IMR-90 (cell line): Measurements from ENCODE around the gene ETV4. TPM values are rescaled to one million over a fixed set of nuclear protein-coding genes. Genes with fewer than 3 reads are reported as not detected.

Experiments
- ATAC-seq: fragments of 200-7000 bp; cut with Tn5 transposase; 2 replicates; pipeline ENCODE4 v1.9.1; 2020; ENCODE audit warnings: low read depth, mild to moderate bottlenecking, moderate library complexity
- BruUV-seq: library from RNA; stranded (reverse); fragments of 400-500 nt; replicated peaks from 2 replicates; lab custom pipeline; 2021; lab: Mats Ljungman, UMichigan
- CTCF ChIA-PET: fragments of 300-600 bp; formaldehyde crosslinking; extraction: SDS; loops from one replicate; lab custom pipeline; 2021; ENCODE audit warnings: antibody characterized with exemption; lab: Yijun Ruan, JAX
- POLR2A ChIA-PET: fragments of 300-600 bp; sonication (Branson Sonifier 250); formaldehyde crosslinking; loops from one replicate; lab custom pipeline; 2022; ENCODE audit warnings: antibody characterized with exemption; ENCODE audit not compliant: unreplicated experiment; lab: Charles Lee
- DNase-seq: peaks from one replicate; pipeline ENCODE4 v3.0.0; 2013
- H2AFZ ChIP-seq: replicated peaks from 2 replicates; pipeline ENCODE3; 2013; ENCODE audit warnings: low read length, mild to moderate bottlenecking; ENCODE audit not compliant: poor library complexity
- H2AK5ac ChIP-seq: 2 replicates; pipeline ENCODE4 v1.6.1; 2013; ENCODE audit warnings: low read depth, low read length, inconsistent platforms
- H2AK9ac ChIP-seq: replicated peaks from 2 replicates; pipeline ENCODE3; 2013; ENCODE audit warnings: mild to moderate bottlenecking, low read depth, low read length, moderate library complexity; ENCODE audit not compliant: poor library complexity
- H2BK120ac ChIP-seq: 2 replicates; pipeline ENCODE4 v1.6.1; 2013; ENCODE audit warnings: low read depth, low read length, inconsistent platforms
- H2BK15ac ChIP-seq: 3 replicates; pipeline ENCODE4 v1.6.1; 2013; ENCODE audit warnings: low read depth, low read length, inconsistent platforms
- H2BK20ac ChIP-seq: 2 replicates; pipeline ENCODE4 v1.6.1; 2013; ENCODE audit warnings: low read depth, mild to moderate bottlenecking, inconsistent platforms, low read length, moderate library complexity
- H2BK5ac ChIP-seq: 2 replicates; pipeline ENCODE4 v1.6.1; 2013; ENCODE audit warnings: mild to moderate bottlenecking, low read depth, low read length, inconsistent platforms; ENCODE audit not compliant: poor library complexity, severe bottlenecking
- H3K14ac ChIP-seq: replicated peaks from 2 replicates; pipeline ENCODE4 v1.6.1; 2013; ENCODE audit warnings: low read depth, low read length, inconsistent platforms
- H3K18ac ChIP-seq: 2 replicates; pipeline ENCODE4 v1.6.1; 2013; ENCODE audit warnings: low read depth, low read length, control low read depth
- H3K23ac ChIP-seq: 2 replicates; pipeline ENCODE4 v1.6.1; 2013; ENCODE audit warnings: low read depth, low read length, inconsistent platforms
- H3K27ac ChIP-seq: 2 replicates; pipeline ENCODE4 v1.5.1; 2013; ENCODE audit warnings: mild to moderate bottlenecking, control low read depth, low read length; ENCODE audit not compliant: insufficient read depth
- H3K27me3 ChIP-seq: 2 replicates; pipeline ENCODE4 v1.6.1; 2013; ENCODE audit warnings: low read length; ENCODE audit not compliant: control insufficient read depth, insufficient read depth
- H3K36me3 ChIP-seq: 2 replicates; pipeline ENCODE4 v1.6.1; 2013; ENCODE audit warnings: low read length, mixed read lengths; ENCODE audit not compliant: control insufficient read depth, insufficient read depth
- H3K4ac ChIP-seq: 2 replicates; pipeline ENCODE4 v1.6.1; 2013; ENCODE audit warnings: low read depth, low read length, inconsistent platforms
- H3K4me1 ChIP-seq: 2 replicates; pipeline ENCODE4 v1.6.1; 2013; ENCODE audit warnings: low read length, mixed read lengths; ENCODE audit not compliant: control insufficient read depth, insufficient read depth
- H3K4me2 ChIP-seq: 2 replicates; pipeline ENCODE4 v1.6.1; 2013; ENCODE audit warnings: low read depth, mild to moderate bottlenecking, control low read depth, low read length, moderate library complexity
- H3K4me3 ChIP-seq: 2 replicates; pipeline ENCODE4 v1.5.1; 2013; ENCODE audit warnings: low read depth, mild to moderate bottlenecking, control low read depth, low read length, moderate library complexity; ENCODE audit not compliant: insufficient read depth
- H3K56ac ChIP-seq: 2 replicates; pipeline ENCODE4 v1.6.1; 2013; ENCODE audit warnings: low read length, inconsistent platforms; ENCODE audit not compliant: insufficient read depth; ENCODE audit errors: extremely low read depth
- H3K79me1 ChIP-seq, 2 experiments: 2 replicates each; pipeline ENCODE4 v1.6.1; 2013; ENCODE audit warnings: low read length in 2 of 2, inconsistent platforms in 1 of 2, low read depth in 1 of 2
- H3K9ac ChIP-seq: 2 replicates; pipeline ENCODE4 v1.6.1; 2013; ENCODE audit warnings: low read depth, low read length, control low read depth
- H3K9me1 ChIP-seq: 2 replicates; pipeline ENCODE4 v1.6.1; 2013; ENCODE audit warnings: low read length, inconsistent platforms; ENCODE audit not compliant: insufficient read depth
- H3K9me3 ChIP-seq: 2 replicates; pipeline ENCODE4 v1.6.1; 2013; ENCODE audit warnings: low read length; ENCODE audit not compliant: control insufficient read depth, insufficient read depth
- H4K20me1 ChIP-seq: 2 replicates; pipeline ENCODE4 v1.6.1; 2013; ENCODE audit warnings: low read length, inconsistent platforms; ENCODE audit not compliant: insufficient read depth
- H4K5ac ChIP-seq: 2 replicates; pipeline ENCODE4 v1.6.1; 2013; ENCODE audit warnings: mild to moderate bottlenecking, low read depth, low read length, control low read depth
- H4K8ac ChIP-seq, 2 experiments: 2 replicates each; pipeline ENCODE4 v1.6.1; 2013; ENCODE audit warnings: low read depth in 2 of 2, low read length in 2 of 2, control low read depth in 1 of 2, inconsistent platforms in 1 of 2
- H4K91ac ChIP-seq: 2 replicates; pipeline ENCODE4 v1.6.1; 2013; ENCODE audit warnings: low read depth, low read length, inconsistent platforms; ENCODE audit not compliant: insufficient read depth
- CEBPB ChIP-seq: IDR thresholded peaks from 2 replicates; pipeline ENCODE4 v1.6.1; 2012; ENCODE audit warnings: low read depth, low read length, improper control_type of control experiment
- CHD1 ChIP-seq: IDR thresholded peaks from 2 replicates; pipeline ENCODE4 v1.6.1; 2012; ENCODE audit warnings: low read depth, low read length, improper control_type of control experiment
- ELK1 ChIP-seq: fragments of 150-350 bp; IDR thresholded peaks from 2 replicates; pipeline ENCODE4 v1.6.1; 2016; ENCODE audit warnings: low read depth, mild to moderate bottlenecking, low read length, moderate library complexity, borderline replicate concordance
- FOS ChIP-seq: fragments of 150-350 bp; IDR thresholded peaks from 2 replicates; pipeline ENCODE4 v1.6.1; 2016; ENCODE audit warnings: low read depth, low read length
- MAFK ChIP-seq: IDR thresholded peaks from 2 replicates; pipeline ENCODE4 v1.6.1; 2012; ENCODE audit warnings: low read depth, low read length, improper control_type of control experiment
- MAZ ChIP-seq: IDR thresholded peaks from 2 replicates; pipeline ENCODE4 v1.6.1; 2012; ENCODE audit warnings: low read depth, mild to moderate bottlenecking, low read length, improper control_type of control experiment, moderate library complexity, borderline replicate concordance
- MXI1 ChIP-seq: IDR thresholded peaks from 2 replicates; pipeline ENCODE4 v1.6.1; 2012; ENCODE audit warnings: low read depth, mild to moderate bottlenecking, low read length, moderate library complexity, borderline replicate concordance
- NFE2L2 ChIP-seq: fragments of 150-350 bp; IDR thresholded peaks from 2 replicates; pipeline ENCODE4 v1.6.1; 2016; ENCODE audit warnings: low read depth, mild to moderate bottlenecking, low read length
- POLR2A ChIP-seq: IDR thresholded peaks from 2 replicates; pipeline ENCODE4 v1.6.1; 2012; ENCODE audit warnings: mild to moderate bottlenecking, low read depth, low read length
- RAD21 ChIP-seq: IDR thresholded peaks from 2 replicates; pipeline ENCODE4 v1.6.1; 2012; ENCODE audit warnings: low read length, improper control_type of control experiment
- RCOR1 ChIP-seq: IDR thresholded peaks from 2 replicates; pipeline ENCODE4 v1.6.1; 2012; ENCODE audit warnings: mild to moderate bottlenecking, low read length, improper control_type of control experiment; ENCODE audit not compliant: insufficient replicate concordance
- RFX5 ChIP-seq: IDR thresholded peaks from 2 replicates; pipeline ENCODE4 v1.8.0; 2012; ENCODE audit warnings: low read depth, mild to moderate bottlenecking, low read length, moderate library complexity
- SMC3 ChIP-seq: fragments of 150-350 bp; IDR thresholded peaks from 2 replicates; pipeline ENCODE4 v1.6.1; 2016; ENCODE audit warnings: low read depth, mild to moderate bottlenecking, antibody characterized with exemption, low read length, moderate library complexity
- WGBS, 2 experiments: methylation state at CpG; one replicate each; pipeline versions ENCODE4 v1.1.5 to v1.1.7; 2013; ENCODE audit warnings: missing lambda C conversion rate in 2 of 2; ENCODE audit not compliant: insufficient read length in 1 of 2; ENCODE audit errors: extremely low coverage in 2 of 2; 5-methylcytosine and 5-hydroxymethylcytosine counted together
- dilution Hi-C: fragments of 300-500 bp; cut with HindIII; formaldehyde crosslinking; loops from one replicate; pipeline ENCODE4 v1.14.3; 2018; ENCODE audit warnings: low sequenced_read_pairs; ENCODE audit not compliant: unreplicated experiment
- in situ Hi-C: fragments of 300-500 bp; cut with MboI; formaldehyde crosslinking; loops from 3 replicates; pipeline ENCODE4 v1.14.3; 2019; ENCODE audit warnings: low sequenced_read_pairs, inconsistent platforms, mixed read lengths
- intact Hi-C: fragments of 100-400 bp; cut with micrococcal nuclease; formaldehyde crosslinking; loops from 2 replicates; pipeline ENCODE4 v1.10.0; 2022
- polyA plus RNA-seq, 3 experiments: library from polyadenylated mRNA; depleted of rRNA; stranded (reverse); fragments of >200 nt; gene quantifications; 2 replicates each; pipeline ENCODE4 v1.2.3, GENCODE V29; 2012; ENCODE audit warnings: low replicate concordance in 1 of 3
- total RNA-seq: library from RNA; depleted of rRNA; stranded (reverse); fragments of >200 nt; gene quantifications from 2 replicates; pipeline ENCODE4 v1.2.3, GENCODE V29; 2012
- TF ChIP-seq, protein P1 (sequence below): fragments of 150-350 bp; IDR thresholded peaks from 2 replicates; pipeline ENCODE4 v1.6.1; 2017; ENCODE audit warnings: mild to moderate bottlenecking, antibody characterized with exemption, low read length, low read depth
- TF ChIP-seq, protein P2 (sequence below): conservative IDR thresholded peaks from 2 replicates; pipeline ENCODE4 v1.5.1; 2012; ENCODE audit warnings: mild to moderate bottlenecking, low read depth, low read length, improper control_type of control experiment

Gene ETV4
- total and polyA plus RNA-seq, 2 of the 4 experiments (the other 2 are of a cell fraction) = 4.3 to 13.2 TPM

GRCh38 chr17:43524945-43525575 is 21.1 kb downstream of the ETV4 start:
- peak overlapping the region; percentile 70 for H2AK5ac ChIP-seq
- H3K18ac ChIP-seq = no peak overlapping the region
- peak overlapping the region; percentile 77; the same call in 1 of the 2 replicates for H3K14ac ChIP-seq
- no peaks in the 10 kb centered on the region for H3K27me3 ChIP-seq
- peaks cover 3 to 44% of the 10 kb centered on the region in 2 experiments; a peak in 2 of 4 replicates for H3K79me1 ChIP-seq
- H4K5ac ChIP-seq = no peak overlapping the region
- H2BK5ac ChIP-seq = no peak overlapping the region
- no peak overlapping the region for H3K9ac ChIP-seq
- H2BK20ac ChIP-seq = no peak overlapping the region
- no peaks in the 10 kb centered on the region for H3K9me3 ChIP-seq
- peaks cover 12% of the 10 kb centered on the region for H3K9me1 ChIP-seq
- DNase-seq = peak; percentile 27
- H2BK15ac ChIP-seq = no peak overlapping the region
- H3K27ac ChIP-seq = no peak overlapping the region
- H2AK9ac ChIP-seq = peak overlapping the region; percentile 66
- no peak overlapping the region for H3K56ac ChIP-seq
- H4K91ac ChIP-seq = peak overlapping the region; percentile 55
- in situ Hi-C loops (loop anchor here (5.0 kb wide), 1 partner anchor 147 kb away; no protein-coding TSS in a partner anchor), dilution Hi-C loops (no loop called here), intact Hi-C loops (no loop called here)
- H4K8ac ChIP-seq = no peak overlapping the region
- BruUV-seq = no TSS peak
- H3K4me3 ChIP-seq = no peak overlapping the region
- peak; percentile 47 for ATAC-seq
- ChIA-PET POLR2A (no interaction called here), CTCF (interaction anchor here (0.7 kb wide), 1 partner anchor 145 kb away, joined by 3 read pairs; no protein-coding TSS in a partner anchor)
- peak overlapping the region; percentile 80; the same call in 1 of the 2 replicates for H3K23ac ChIP-seq
- H3K4me2 ChIP-seq = no peak overlapping the region
- peak overlapping the region; percentile 72 for H3K4ac ChIP-seq
- H3K36me3 ChIP-seq = peaks cover 55% of the 10 kb centered on the region
- 0 out of 2 replicates have a peak, but pooled peaks cover 3% of the 10 kb centered on the region for H4K20me1 ChIP-seq
- H2BK120ac ChIP-seq = peak overlapping the region; percentile 18; the same call in 1 of the 2 replicates
- 93% methylated on average over 2 of the region's 8 CpGs; no CpG with 5 or more reads in 1 of the 2 experiments for WGBS, 2 experiments
- peaks cover 10% of the 10 kb centered on the region for H3K4me1 ChIP-seq
- no peak overlapping the region for H2AFZ ChIP-seq
- TF ChIP-seq CHD1 (no peak), MXI1 (no peak), MAFK (no peak), FOS (no peak), SMC3 (no peak), ELK1 (no peak), RFX5 (no peak), MAZ (no peak), RAD21 (no peak), POLR2A (no peak), NFE2L2 (no peak), RCOR1 (no peak), CEBPB (no peak)
- TF ChIP-seq, protein P1, sequence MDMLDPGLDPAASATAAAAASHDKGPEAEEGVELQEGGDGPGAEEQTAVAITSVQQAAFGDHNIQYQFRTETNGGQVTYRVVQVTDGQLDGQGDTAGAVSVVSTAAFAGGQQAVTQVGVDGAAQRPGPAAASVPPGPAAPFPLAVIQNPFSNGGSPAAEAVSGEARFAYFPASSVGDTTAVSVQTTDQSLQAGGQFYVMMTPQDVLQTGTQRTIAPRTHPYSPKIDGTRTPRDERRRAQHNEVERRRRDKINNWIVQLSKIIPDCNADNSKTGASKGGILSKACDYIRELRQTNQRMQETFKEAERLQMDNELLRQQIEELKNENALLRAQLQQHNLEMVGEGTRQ = no peak
- TF ChIP-seq, protein P2, sequence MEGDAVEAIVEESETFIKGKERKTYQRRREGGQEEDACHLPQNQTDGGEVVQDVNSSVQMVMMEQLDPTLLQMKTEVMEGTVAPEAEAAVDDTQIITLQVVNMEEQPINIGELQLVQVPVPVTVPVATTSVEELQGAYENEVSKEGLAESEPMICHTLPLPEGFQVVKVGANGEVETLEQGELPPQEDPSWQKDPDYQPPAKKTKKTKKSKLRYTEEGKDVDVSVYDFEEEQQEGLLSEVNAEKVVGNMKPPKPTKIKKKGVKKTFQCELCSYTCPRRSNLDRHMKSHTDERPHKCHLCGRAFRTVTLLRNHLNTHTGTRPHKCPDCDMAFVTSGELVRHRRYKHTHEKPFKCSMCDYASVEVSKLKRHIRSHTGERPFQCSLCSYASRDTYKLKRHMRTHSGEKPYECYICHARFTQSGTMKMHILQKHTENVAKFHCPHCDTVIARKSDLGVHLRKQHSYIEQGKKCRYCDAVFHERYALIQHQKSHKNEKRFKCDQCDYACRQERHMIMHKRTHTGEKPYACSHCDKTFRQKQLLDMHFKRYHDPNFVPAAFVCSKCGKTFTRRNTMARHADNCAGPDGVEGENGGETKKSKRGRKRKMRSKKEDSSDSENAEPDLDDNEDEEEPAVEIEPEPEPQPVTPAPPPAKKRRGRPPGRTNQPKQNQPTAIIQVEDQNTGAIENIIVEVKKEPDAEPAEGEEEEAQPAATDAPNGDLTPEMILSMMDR = no peak
